IPS-18a (cell line): ENCODE results near the gene TEFM.
"Not testable (repeated sequence)": the region's sequence is repeated elsewhere in the genome, so short reads cannot be mapped to it uniquely, and the experiment has no call there.

Source experiments
- H3K27ac ChIP-seq: one replicate; pipeline ENCODE4 v1.5.1; 2013; ENCODE audit warnings: low read length
- H3K27me3 ChIP-seq: one replicate; pipeline ENCODE4 v1.6.1; 2013; ENCODE audit warnings: mild to moderate bottlenecking, low read length; ENCODE audit not compliant: control insufficient read depth, insufficient read depth
- H3K36me3 ChIP-seq: one replicate; pipeline ENCODE4 v1.6.1; 2013; ENCODE audit warnings: low read depth, low read length; ENCODE audit not compliant: control insufficient read depth
- H3K4me1 ChIP-seq: one replicate; pipeline ENCODE4 v1.6.1; 2013; ENCODE audit warnings: low read depth, low read length; ENCODE audit not compliant: control insufficient read depth
- H3K4me3 ChIP-seq: one replicate; pipeline ENCODE4 v1.5.1; 2013; ENCODE audit warnings: low read length
- H3K9ac ChIP-seq: one replicate; pipeline ENCODE4 v1.6.1; 2013; ENCODE audit warnings: mild to moderate bottlenecking, low read length, moderate library complexity
- H3K9me3 ChIP-seq: one replicate; pipeline ENCODE4 v1.6.1; 2013; ENCODE audit warnings: low read depth, low read length; ENCODE audit not compliant: control insufficient read depth

The TEFM gene

DNA sequence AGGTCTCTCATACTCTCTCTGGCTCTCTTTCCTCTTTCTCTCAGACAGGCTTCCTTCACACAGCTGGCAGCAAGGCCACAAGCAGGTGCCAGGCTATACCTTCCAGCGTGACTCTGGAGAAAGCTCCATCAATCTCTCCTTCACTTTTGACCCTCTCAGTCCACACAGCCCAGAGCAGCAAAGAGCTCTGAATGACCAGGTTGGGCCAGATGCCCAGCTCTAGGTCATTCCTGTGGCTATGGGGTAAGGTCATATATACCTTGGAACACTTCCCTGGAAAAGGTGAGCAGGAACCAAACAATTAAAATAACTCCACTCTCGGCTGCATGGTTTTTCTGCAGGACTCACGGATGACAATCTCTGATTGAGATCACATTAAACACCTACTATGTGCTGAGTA is 24.5 kb upstream of the TEFM start:
- H3K27ac ChIP-seq: no peak overlapping the region
- H3K27me3 ChIP-seq: no peaks in the 10 kb centered on the region

DNA sequence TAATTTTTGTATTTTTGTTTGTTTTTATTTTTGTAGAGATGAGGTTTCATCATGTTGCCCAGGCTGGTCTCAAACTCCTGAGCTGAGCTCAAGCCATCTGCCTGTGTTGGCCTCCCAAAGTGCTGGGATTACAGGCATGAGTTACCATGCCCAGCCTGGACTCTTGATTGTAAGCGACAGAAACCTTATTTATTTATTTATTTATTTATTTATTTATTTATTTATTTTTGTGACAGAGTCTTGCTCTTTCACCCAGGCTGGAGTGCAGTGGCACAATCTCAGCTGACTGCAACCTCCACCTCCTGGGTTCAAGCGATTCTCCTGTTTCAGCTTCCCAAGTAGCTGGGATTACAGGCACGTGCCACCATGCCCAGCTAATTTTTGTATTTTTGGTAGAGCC is 23.8 kb upstream of the TEFM start:
- H3K27me3 ChIP-seq, H3K9ac ChIP-seq, H3K4me1 ChIP-seq, H3K9me3 ChIP-seq, H3K4me3 ChIP-seq, H3K27ac ChIP-seq, H3K36me3 ChIP-seq: not testable (repeated sequence)

More for the DNA sequence above, 24.5 kb upstream of the TEFM start:
- no peaks in the 10 kb centered on the region for H3K36me3 ChIP-seq
- H3K9me3 ChIP-seq: no peaks in the 10 kb centered on the region
- no peak overlapping the region for H3K9ac ChIP-seq
- H3K4me1 ChIP-seq: no peaks in the 10 kb centered on the region
- no peak overlapping the region for H3K4me3 ChIP-seq

DNA sequence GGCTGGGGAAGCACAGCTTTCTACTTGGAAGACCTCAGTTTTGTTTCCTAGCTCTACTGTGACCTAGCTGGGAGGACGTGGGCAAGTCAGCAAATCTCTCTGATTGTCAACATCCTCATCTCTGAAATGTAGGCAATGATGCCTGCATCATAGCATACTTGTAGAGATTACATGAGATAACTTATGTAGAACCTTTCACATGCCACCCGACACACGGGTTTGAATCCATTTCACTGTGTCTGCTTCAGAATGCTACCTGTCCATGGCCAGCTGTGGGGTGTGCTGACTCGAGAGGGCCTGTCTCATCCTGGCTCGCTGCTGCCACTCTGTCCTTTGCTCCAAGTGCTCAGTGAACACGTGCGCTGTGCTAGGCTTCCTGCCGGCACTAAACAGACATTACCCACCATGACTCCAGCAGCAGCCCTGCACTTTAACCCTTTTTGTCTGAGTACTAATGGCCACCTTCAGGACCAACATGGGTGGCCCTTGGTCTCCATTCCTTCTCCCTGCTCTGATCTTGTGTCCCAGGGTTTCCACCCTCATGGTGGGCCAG is 23.1 kb upstream of the TEFM start:
- Histone ChIP-seq H3K36me3 (no peaks in the 10 kb centered on the region), H3K9me3 (no peaks in the 10 kb centered on the region), H3K4me3 (no peak overlapping the region)

DNA sequence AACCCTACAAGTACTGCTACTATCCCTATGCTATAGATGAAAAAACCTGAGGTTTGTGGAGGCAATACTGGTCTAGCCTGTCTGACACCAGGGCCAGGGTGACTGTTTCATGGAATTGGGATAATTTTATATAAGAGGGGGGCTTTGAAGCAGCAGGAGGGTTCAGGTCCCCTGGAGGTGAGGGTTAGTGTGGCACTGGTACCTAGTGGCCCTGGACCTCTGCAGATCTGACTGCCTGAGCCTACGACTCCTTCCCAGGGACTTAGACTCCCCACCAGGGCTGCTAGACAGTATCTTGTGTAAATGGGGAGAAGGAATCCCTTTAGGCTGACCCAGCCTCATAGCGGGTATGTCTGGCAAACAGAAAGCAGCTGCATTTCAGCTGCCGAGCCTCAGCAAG is 22.5 kb upstream of the TEFM start:
- no peaks in the 10 kb centered on the region for H3K9me3 ChIP-seq
- H3K27me3 ChIP-seq: peaks cover 12% of the 10 kb centered on the region
- H3K9ac ChIP-seq: no peak overlapping the region
- no peaks in the 10 kb centered on the region for H3K4me1 ChIP-seq
- H3K36me3 ChIP-seq: no peaks in the 10 kb centered on the region
- no peak overlapping the region for H3K27ac ChIP-seq
- H3K4me3 ChIP-seq: no peak overlapping the region

More for the DNA sequence above, 23.1 kb upstream of the TEFM start:
- Histone ChIP-seq H3K27me3 (peaks cover 7% of the 10 kb centered on the region), H3K9ac (no peak overlapping the region), H3K4me1 (no peaks in the 10 kb centered on the region), H3K27ac (no peak overlapping the region)

DNA sequence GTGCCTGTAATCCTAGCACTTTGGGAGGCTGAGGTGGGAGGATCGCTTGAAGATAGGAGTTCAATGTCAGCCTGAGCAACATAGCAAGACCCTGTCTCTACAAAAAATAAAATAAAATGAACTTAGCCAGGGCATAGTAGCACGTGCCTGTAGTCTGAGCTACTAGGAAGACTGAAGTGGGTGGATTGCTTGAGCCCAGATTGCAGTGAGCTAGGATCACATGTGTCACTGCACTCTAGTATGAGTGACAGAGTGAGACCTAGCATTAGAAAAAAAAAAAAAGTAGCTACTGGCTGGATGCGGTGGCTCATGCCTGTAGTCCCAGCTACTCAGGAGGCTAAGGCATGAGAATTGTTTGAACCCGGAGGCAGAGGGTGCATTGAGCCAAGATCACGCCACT is 21.7 kb upstream of the TEFM start:
- H3K4me1 ChIP-seq: no peaks in the 10 kb centered on the region
- H3K9me3 ChIP-seq: no peaks in the 10 kb centered on the region
- no peak overlapping the region for H3K27ac ChIP-seq
- no peaks in the 10 kb centered on the region for H3K36me3 ChIP-seq
- H3K4me3 ChIP-seq: no peak overlapping the region
- no peak overlapping the region for H3K9ac ChIP-seq
- H3K27me3 ChIP-seq: peaks cover 21% of the 10 kb centered on the region

DNA sequence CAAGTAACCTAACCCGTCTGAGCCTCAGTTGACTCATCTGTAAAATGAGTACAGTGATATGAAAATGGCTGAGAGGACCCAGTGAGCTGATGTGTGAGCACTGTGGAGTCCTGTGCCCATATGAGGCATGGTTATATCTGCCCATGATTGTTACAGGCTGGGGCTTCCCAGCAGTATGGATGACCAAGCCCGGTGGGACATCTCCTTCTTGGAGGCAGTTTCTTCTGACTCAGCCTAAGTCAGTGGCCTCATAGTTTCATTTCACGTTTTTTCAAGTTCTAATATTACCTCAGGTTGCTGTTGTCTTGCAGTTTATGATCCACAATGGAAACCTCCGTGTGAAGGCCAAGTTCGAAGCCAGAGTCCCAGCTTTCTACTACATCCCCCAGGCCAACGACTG is 20.5 kb upstream of the TEFM start:
- Histone ChIP-seq H3K4me1 (no peaks in the 10 kb centered on the region), H3K27me3 (peaks cover 33% of the 10 kb centered on the region), H3K9me3 (no peaks in the 10 kb centered on the region), H3K27ac (no peak overlapping the region), H3K4me3 (no peak overlapping the region), H3K36me3 (no peaks in the 10 kb centered on the region), H3K9ac (no peak overlapping the region)

DNA sequence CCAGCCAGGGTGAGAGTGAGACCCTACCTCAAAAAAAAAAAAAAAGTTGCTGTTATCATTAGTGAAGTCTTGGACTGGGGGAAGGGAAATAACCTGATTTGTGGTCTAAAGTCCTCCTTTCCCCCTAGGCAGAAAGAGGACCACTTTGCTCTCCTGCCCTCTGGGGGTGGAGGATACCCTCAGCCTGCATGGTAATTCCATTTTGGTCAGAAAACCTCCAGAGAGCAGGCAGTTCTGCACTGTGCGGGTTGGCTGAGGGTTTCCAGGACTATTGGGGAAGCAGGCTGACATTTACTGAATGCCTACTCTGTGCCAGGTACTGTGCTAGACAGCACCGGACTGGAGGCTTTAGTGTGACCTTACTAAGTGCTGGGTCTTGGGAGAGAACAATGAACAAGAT is 18.3 kb upstream of the TEFM start:
- peaks cover 48% of the 10 kb centered on the region for H3K27me3 ChIP-seq
- H3K9ac ChIP-seq: no peak overlapping the region
- H3K9me3 ChIP-seq: no peaks in the 10 kb centered on the region
- no peaks in the 10 kb centered on the region for H3K36me3 ChIP-seq
- H3K4me3 ChIP-seq: no peak overlapping the region
- H3K27ac ChIP-seq: no peak overlapping the region
- H3K4me1 ChIP-seq: no peaks in the 10 kb centered on the region

DNA sequence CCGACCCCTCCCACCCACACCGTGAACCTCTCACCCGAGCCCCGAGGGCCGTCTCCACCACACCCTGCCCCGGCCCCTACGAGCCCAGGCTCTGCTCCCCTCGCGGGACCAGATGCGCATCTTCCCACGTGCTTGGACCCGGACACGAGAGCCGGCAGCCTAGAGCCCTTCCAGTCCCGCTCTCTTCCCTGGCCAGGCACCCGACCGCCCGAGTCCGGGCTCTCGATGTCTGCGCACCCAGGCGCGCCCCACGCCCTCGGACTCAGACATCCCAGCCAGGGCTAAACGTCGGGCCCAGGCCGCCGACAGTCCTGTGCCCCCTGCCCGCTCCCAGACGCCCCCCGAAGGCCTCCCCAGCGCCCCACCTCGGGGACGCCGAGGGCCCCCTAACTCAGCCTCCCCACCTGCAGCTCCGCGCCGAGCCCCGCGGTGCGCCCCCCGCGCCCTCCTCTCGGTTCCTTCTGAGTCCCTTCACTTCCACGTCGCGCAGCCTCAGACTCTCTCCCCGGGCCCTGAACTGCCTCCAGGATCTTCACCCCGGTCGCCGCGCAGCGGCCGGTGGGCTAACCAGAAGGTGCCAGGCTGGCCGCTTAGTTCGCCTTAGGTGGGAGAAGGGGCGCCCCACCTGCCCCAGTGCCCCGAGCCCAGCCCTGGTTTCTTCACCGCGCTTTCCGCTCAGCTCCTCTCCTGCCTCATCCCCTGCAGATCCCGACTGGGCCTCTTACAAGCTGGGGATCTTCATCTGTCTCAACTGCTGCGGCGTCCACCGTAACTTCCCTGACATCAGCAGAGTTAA is 16.4 kb upstream of the TEFM start:
- no peaks in the 10 kb centered on the region for H3K9me3 ChIP-seq
- peaks cover 53% of the 10 kb centered on the region for H3K27me3 ChIP-seq
- H3K4me3 ChIP-seq: peak overlapping the region; percentile 54
- H3K27ac ChIP-seq: no peak overlapping the region
- no peaks in the 10 kb centered on the region for H3K36me3 ChIP-seq
- H3K4me1 ChIP-seq: no peaks in the 10 kb centered on the region
- H3K9ac ChIP-seq: no peak overlapping the region

DNA sequence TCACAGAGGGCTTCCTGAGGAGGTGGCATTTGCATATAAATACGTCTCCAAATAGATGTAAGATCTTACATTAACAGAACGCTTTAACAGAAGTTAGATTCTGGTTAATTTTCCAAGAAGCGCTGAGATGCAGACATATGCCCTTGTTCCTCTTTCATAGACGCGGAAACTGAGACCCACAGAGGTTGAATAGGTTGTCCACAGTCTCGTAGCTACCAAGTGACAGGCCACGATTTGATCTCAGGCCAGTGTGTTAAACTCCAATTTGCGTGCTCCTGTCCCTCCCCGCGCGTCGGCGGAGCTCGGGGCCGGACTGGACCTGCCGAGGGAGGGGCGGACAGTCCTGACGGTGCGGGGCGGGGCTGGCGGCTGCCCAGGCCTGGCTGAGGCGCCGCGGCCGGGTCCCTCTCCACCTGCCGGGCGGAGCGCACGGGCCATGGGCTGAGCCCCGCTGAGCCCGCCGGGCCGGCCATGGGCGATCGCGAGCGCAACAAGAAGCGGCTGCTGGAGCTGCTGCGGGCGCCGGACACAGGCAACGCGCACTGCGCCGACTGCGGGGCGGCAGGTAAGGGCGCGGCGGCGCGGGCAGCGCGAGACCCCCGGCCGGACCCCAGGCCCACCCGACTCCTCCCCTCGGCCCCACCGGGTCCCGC is 15.6 kb upstream of the TEFM start, which contains the start of gene ADAP2:
ADAP2 (plus strand) TSS at position 402 of the 653 bp plus-strand sequence; CDS start at position 472, 70 bp downstream.
- Histone ChIP-seq H3K9ac (no peak within 1 kb of the TSS), H3K4me1 (no peaks in the 10 kb centered on the region), H3K36me3 (no peaks in the 10 kb centered on the region), H3K27ac (no peak within 1 kb of the TSS), H3K27me3 (peaks cover 53% of the 10 kb centered on the region), H3K9me3 (no peaks in the 10 kb centered on the region), H3K4me3 (peak within 1 kb of the TSS; percentile 54)

DNA sequence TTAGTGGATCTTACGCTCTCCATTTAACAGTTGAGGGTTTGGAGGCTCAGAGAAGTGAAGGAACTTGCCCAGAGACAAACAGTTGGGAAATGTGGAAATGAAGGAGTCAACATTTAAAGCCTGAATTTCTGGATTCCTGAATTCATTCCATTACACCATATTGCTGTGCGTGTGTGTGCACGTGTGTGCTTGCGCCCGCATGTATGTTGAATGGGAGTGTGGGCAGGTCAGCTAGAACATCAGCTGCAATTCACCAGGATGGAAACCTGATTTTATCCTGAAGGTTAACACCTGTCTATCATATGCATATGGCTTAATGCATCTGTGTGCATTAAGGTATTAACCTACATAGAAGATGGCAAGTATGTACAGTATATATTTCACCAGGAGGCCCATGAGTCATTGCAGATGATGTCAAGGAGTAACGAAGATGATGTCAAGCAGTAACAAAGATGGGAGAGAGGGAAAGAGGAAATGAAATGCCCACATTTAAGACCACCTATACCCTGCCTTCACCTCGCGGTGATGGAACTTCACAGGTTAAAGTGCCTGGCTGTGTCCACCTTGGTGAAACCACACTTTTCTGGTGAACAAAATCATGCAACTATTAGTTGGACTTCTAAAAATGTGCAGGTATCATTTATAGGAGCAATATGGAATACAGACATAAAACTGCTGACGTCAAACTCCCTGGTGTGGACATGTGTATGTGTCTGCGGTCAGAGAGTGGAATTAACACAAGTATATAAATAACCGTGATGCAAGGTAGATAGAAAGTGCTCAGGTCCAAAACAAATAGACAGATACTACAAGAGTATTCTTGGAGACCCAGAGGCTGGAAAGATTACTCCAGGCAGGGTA is 14.9 kb upstream of the TEFM start:
- H3K4me1 ChIP-seq: no peaks in the 10 kb centered on the region
- H3K36me3 ChIP-seq: no peaks in the 10 kb centered on the region
- H3K27me3 ChIP-seq: peaks cover 53% of the 10 kb centered on the region
- H3K4me3 ChIP-seq: peak overlapping the region; percentile 54
- no peak overlapping the region for H3K27ac ChIP-seq
- no peak overlapping the region for H3K9ac ChIP-seq
- H3K9me3 ChIP-seq: no peaks in the 10 kb centered on the region

DNA sequence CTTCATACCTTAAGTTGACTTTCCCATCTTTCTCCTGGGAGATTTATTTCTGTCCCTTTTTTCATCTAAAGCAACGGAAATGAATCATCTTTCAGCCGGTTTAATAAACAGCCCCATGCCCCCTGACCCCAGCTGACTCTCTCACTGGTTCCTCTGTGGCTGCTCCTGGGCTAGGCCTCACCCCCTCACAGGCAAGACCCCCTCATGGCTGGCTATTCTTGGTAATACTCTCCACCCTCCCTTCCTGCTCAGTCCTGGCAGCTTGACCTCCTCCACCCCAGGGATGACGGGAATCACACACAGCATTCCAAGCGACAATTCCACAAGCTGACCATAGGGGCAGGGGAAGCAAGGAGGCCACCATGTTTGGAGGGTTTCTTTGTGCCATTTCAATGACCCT is 14.2 kb upstream of the TEFM start:
- Histone ChIP-seq H3K4me1 (no peaks in the 10 kb centered on the region), H3K9ac (no peak overlapping the region), H3K27ac (no peak overlapping the region), H3K4me3 (no peak overlapping the region), H3K9me3 (no peaks in the 10 kb centered on the region), H3K27me3 (peaks cover 53% of the 10 kb centered on the region), H3K36me3 (no peaks in the 10 kb centered on the region)
